GM21786 (cell line): Measurements from ENCODE around the gene LARP4.
"Not testable (repeated sequence)": the region's sequence is repeated elsewhere in the genome, so short reads cannot be mapped to it uniquely, and the experiment has no call there.

ENCODE experiments used
- ATAC-seq: cut with Tn5 transposase; IDR thresholded peaks from one replicate; pipeline ENCODE4 v1.9.1; 2021; ENCODE audit not compliant: unreplicated experiment

Gene LARP4

DNA sequence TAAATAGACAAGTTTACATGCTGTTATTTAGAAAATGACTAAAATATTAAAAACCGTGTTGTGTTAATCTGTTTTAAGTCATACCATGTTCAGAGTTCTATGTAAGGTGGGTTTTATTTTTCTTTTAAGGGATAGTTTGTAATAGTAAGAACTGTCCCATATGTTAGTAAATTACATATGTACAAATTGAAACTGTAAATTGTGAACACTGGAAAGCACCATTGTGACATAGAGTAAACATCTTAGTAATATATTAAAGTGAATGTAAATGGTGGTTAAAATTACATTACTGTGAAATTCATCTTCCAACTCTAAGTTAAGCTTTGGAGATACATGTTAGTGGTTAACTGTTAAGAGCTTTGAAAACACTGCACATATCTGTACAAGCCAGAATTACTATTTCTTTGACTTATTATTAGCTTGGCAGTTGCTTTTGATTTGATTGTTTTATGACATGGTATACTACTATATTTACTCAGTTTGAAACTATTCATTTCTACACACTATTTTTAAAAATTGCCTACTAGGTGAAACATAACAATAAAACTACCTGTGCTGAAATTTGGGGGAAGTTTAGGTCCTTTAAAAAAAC is 76.7 kb downstream of the LARP4 start:
- no peak for ATAC-seq

DNA sequence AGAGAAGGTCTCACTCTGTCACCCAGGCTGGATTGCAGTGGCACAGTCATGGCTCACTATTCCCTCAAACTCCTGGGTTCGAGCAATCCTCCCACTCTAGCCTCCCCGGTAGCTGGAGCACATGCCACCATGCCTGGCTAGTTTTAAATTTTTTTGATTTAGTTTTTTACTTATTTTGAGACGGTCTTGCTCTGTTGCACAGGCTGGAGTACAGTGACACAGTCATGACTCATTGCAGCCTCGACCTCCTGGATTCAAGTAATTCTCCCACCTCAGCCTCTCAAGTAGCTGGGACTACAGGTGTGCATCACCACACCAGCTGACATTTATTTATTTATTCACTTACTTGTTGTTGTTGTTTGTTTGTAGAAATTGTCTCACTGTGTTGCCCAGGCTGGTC is 81.9 kb downstream of the LARP4 start:
- ATAC-seq = no peak

DNA sequence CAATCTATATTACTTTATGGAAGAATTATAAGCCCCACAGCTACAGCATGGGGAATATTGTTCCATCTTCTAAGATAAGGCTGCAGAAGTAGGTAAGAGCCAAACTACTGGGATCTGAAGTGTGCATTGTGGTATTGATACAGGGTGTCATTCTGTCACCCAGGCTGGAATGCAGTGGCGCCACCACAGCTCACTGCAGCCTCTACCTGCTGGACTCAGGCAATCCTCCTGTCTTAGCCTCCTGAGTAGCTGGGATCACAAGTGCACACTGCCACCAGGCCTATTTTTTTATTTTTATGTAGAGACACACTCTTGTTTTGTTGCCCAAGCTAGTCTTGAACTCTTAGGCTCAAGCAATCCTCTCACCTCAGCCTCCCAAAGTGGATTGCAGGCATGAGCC is 82.8 kb downstream of the LARP4 start:
- ATAC-seq = no peak

DNA sequence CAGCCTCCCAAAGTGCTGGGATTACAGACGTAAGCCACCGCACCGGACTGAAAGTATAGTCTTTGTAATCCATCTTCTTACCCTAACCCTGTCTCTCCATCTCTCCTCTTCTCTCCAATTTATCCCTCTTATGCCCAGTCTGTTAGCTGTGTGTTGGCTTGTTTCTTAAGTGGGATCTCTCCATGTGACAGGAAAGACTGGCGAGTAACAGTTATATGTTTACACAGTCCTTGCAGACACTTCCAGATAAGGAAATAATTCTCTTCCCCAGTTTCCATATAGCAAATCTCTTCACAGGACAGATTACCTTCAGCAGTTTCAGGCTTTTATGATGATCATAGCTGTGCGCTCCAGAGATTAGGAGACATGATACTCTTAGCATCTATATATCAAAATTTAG is 88.1 kb downstream of the LARP4 start:
- no peak for ATAC-seq

DNA sequence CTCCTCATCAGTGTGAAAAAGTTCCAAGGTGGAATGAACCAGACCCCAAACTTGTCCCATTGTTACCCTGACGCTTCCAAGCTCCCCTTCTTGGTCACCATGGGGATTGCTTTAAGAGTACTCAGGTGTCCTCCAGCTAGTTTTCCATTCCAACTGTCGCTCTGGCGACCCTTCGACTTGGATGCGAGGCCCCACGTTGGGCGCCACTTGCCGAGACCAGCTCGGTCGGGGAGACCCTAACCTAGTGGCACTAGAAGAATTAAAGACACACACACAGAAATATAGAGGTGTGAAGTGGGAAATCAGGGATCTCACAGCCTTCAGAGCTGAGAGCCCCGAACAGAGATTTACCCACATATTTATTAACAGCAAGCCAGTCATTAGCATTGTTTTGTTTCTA is 97.4 kb downstream of the LARP4 start:
- ATAC-seq = not testable (repeated sequence)

DNA sequence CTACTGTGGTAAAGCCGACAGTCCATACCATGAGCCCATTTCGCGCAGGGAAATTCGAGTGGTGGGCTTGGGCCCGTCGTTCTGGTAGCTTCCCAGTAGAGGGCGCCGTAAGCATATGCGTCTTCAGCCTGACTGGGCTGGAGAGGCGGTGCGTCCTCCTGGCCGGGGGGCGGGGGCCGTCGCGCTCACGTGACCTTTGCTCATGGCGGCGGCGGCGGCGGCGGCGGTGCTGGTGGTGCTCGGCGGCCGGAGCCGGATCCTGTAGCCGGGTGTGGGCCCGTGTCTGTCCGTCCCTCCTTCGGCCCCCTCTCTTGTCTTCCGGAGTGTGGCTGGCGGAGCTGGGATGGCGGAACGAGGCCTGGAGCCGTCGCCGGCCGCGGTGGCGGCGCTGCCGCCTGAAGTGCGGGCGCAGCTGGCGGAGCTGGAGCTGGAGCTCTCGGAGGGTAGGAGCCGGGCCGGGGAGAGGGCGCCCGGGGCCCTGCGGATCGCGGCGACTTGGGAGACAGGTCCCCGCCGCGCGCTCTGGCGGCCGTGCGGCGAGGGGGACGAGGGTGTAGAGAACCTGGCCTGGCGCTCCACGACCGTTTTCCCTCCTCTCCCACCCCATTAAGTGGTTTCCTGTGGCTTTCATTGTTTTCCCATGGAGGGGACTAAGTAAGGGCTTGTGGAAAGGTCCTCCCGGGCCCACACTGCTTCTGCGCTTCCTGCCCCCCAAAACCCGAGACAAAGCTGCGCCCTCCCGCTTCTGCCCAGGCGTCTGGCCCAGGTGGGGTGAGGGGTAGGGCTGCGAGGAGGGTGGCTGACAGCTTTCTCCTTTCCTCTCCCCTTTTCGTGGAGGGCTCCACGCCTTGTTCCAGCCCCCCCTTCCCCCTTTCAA is 104.4 kb downstream of the LARP4 start, which contains the start of gene DIP2B:
DIP2B (plus strand) TSS at position 188 of the 877 bp plus-strand sequence; CDS start at position 344, 156 bp downstream.
- ATAC-seq = peak; percentile 67

DNA sequence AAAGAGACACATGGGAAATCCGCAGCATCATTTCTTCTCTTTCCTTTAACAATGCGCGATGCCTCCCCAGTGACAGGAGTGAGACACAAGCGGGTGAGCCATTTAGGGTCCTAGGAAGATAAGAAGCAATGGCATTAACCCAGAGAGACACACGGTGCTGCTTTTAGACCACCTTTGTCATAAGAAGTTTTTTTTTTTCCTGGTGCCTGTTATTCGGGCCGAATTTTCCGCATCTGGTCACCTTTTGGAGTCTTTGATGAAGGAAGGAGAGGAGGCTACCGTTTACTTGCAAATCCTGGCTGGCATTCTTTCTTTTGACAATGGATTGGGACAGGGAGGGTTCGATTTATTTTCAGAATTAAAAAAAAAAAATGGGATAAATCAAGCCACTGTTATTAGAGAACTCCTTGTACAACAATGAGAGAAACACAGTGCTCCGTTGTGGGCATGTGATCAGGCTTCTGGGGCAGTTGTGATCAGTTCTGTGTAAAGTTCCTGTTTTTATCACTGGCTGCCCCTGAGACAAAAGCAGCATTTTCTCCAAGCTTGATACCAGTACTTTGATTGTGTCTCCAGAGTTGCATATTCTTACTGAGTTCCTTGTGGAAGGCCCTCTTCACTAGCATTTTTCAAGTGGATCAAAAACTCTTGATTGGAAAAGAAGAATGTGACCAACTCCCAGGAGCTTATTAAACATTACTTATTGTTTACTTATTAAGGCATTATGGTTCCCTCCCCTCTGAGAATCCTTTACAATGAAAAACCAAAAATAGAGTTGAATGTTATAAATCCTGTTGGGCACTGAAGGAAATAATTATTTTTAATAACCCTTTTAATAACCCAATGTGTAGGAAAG is 105.2 kb downstream of the LARP4 start:
- ATAC-seq = no peak

DNA sequence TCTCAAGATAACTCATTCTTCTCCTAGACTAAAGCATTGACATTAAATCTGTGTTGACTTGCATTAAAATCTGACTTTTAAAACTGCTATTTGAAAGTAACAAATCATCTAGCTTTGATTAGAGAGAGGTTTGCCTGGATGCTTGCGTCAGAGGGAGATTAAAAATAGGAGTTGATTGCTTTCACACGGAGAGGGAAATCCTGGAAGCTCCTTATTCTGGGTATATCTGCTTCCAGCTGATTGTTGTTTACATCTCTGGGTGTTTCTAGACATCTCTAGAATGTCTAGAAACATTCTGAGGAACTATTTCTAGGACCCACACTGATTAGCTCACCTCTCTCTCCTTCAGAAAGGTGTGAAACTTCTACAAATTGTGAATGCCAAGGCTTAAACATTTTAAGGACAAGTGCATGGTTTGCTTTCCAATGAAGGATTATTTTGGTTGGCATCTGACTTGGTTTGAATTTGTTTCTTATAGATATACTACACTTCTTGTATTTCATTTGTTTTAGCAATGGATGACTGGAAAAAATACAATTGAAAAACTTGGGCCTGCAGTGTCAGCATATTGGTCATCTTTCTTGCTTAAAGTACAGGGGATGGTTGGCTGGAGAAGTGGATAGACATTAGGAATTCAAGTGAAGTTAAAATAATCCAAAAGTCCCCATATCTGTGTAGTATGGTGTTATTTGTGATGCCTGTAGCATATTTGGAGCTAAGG is 106.2 kb downstream of the LARP4 start:
- no peak for ATAC-seq

DNA sequence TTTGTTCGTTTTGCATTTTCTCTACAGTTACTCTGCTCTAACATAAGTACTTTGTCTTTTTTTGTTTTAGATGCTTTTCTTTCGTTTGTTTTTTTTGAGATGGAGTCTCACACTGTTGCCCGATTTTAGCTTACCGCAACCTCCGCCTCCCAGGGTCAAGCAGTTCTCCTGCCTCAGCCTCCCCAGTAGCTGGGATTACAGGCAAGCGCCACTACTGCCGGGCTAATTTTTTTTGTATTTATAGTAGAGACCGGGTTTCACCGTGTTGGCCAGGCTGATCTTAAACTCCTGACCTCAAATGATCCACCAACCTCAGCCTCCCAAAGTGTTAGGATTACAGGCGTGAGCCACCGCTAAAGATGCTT is 106.8 kb downstream of the LARP4 start:
- ATAC-seq = no peak

DNA sequence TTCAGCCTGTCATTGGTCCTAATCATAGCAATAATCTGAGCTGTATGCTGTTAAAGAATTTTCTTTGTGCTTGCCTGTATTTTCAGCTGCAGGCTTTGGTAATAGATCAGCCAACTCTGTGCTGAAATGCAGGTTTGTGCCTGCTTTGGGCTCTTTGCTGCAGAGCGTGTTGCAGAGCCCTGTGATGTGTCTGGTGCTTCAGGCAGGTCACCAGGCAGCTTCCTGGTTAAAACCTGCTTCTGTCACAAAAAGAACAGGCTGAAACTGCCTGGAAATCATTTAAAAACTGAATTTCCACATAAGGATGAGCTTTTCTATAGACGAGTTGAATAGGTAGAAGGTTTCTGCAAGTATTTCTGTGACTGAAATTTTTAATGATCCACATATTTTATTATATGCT is 107.2 kb downstream of the LARP4 start:
- ATAC-seq = no peak

DNA sequence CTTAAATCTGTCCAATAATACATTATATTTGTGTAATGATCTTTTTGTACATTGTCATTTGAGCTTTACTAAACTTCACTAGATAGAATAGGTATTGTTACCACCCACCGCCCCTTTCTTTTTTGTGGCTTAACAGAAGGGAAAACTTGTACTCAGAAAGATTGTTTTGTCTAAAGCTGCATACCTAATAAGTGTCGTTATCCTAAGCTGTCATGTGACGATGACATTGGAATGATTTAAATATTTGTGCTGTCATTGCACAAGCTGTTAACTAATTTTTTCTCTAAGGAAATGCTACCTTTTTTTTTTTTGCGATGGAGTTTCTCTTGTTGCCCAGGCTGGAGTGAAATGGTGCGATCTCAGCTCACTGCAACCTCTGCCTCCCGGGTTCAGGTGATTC is 107.7 kb downstream of the LARP4 start:
- no peak for ATAC-seq

DNA sequence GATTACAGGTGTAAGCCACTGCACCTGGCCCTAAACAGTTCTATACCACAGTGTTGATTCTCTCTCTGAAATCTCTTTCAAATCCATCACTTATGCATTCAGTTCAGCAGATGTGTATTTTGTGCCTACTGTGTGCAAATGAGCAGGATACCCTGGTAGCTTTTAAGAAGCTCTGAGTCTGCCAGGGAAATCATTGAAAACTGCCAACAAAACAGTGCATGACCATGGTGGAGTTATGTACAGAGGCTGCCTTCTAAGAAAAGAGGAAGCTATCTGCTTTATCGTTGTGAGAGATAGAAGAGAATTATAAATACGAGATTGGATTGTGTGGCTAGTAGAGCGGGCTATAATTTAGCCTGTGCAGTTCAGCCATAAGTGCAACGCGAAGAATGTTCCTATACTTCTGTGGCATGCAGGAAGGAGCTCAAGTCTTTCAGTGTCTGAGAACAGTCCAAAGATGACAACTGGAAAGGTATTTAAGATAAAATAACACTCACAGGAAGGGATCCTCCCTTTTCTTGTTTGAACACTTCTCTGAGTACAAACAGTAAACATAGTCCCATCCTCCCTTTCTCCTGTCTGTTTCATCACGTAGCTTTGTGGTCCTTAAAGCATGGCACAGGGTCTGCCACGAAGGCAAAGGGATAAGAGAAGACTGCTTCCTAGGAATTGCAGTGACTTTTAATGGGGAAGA is 108.4 kb downstream of the LARP4 start:
- ATAC-seq = no peak

DNA sequence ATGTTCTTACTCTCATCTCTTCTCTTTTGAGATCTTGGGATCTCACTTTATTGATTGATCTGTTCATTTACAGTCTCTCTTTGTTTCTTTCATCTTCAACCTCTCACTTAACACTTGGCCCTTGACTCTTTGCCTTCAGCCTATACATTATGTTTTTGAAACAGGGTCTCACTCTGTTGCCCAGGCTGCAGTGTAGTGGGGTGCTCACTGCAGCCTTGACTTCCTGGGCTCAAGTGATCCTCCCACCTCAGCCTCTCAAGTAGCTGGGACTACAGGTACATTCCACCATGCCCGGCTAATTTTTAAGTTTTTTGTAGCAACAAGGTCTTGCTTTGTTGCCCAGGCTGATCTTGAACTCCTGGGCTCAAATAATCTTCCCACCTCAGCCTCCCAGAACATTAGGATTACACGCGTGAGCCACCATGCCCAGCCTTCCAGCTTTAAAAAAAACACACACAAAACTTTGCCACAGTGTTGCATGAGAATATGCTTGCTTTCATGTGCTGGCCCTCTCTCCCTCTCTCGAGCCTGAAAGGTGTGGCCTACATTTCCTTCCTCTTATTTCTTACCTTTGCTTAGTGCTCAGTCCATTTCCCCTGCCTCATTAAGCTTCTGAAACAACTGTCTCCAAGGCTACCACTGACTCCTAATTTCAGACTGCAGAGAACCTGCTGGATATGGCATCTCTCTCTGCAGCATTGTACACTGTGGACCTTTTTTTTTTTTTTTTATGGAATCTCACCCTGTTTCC is 114.0 kb downstream of the LARP4 start:
- no peak for ATAC-seq

DNA sequence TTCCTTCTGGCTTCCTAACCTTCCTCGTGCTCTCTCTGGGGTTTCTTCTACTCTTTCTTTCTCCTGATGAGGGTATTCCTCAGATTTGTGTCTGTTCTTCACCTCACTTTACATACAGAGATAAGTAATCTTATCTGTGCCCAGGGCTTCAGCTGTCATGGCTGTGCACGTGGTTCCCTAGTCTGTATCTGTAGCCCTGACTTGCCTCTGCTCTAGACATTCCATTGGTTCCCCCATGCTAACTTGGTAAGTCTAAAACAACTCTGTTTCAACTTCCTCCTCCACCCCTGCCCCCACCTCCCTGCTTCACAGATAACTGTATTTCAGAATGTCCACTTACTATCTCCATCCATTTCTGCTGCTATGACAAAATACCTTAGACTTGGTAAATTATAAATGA is 114.9 kb downstream of the LARP4 start:
- ATAC-seq = no peak

DNA sequence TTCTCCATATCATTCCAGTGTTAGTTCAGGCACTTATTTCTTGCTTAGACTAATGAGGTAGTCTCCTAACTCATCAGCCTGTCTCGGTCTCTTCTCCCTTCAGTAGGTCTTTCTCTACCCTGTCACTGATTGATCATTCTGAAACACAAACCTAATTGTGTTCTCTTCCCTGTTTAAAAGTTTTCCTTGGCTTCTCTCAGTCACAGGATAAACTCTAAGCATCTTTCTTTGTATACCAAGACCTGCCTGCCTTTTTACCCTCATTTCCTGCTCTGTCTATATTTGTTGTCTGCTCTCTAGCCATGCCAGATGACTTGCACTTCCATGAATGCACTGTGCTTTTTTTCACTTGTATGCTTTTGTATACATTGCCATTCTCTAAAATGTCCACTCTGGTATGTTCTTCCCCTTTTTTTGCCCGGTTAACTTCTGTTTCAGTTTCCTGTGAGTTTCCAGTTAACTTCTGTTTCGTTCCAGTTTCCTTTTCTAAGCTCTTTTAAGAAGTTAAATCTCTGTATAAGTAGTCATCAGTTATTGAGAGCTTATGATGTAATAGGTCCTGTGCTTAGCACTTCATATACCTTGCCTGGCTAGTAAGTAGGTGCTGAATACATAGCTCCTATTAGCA is 116.8 kb downstream of the LARP4 start:
- peak; percentile 69 for ATAC-seq

DNA sequence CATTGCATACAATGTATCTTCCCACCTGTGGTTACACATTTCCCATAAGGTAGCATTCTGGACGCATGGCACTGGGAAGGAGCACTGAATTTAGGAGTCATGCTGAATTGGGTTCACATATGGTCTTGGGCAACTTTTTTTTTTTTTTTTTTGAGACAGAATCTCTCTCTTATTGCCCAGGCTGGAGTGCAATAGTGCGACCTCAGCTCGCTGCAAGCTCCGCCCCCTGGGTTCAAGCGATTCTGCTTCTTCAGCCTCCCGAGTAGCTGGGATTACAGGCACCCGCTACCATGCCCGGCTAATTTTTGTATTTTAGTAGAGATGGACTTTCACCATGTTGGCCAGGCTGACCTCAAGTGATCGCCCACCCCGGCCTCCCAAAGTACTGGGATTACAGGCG is 117.4 kb downstream of the LARP4 start:
- ATAC-seq = no peak

DNA sequence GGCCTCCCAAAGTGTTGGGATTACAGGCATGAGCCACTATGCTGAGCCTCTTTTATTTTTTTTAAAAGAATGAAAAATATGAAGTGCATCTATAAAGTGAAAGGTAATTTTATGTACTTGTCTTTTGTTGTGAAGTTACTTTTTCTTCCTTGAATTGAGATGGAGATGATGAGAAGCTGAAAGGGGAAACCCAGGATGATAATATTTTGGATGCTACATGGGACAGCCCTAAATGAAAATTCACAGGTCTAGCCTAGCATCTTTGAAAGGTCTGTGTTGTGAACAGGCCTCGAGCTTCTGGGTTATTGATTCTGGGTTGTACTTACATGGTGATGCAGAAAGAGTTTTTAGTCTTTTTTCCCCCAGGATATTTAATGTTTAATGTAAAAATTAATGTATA is 118.7 kb downstream of the LARP4 start:
- no peak for ATAC-seq

DNA sequence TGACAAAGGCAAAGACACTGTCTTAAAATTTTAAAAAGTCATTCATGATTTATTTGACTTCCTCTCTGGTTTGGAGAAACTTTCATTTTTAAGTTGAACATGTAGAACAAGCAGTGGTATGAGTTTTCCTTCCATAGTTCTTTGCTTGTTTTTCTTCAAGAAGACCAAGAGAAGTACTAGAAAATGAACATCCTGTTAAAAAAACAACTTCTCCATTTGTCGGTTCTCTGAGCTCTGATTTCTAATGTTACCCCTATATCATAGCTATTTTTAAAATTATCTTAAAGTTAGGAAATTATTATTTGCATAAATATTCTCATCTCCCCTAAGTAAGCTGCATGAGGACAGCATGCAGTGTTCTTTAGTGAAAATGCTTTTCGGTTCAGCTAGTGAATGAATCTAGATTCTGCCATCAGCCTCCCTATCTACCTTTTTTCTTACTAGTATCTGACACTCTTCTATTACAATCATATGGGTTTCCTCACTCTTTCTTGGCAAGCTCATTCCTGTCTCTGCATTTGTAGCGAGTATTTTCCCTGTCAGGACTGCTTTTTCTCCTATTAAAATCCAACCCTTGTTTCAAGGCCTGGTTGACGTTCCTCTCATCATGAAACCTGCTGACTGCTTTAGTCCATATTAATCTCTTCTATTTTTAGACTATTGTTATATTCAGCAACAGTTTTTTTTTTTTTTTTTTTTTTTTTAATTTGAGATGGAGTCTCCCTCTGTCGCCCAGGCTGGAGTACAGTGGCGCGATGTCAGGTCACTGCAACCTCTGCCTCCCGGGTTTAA is 119.9 kb downstream of the LARP4 start:
- ATAC-seq = no peak
